ENCODE data around the gene GARIN3. TPM values are rescaled to one million over a fixed set of nuclear protein-coding genes. Genes with fewer than 3 reads are reported as not detected.
"Not testable (repeated sequence)": the region's sequence is repeated elsewhere in the genome, so short reads cannot be mapped to it uniquely, and the experiment has no call there.

Gene GARIN3
- polyA plus RNA-seq, 1 donor from 2014 or later = not detected

DNA sequence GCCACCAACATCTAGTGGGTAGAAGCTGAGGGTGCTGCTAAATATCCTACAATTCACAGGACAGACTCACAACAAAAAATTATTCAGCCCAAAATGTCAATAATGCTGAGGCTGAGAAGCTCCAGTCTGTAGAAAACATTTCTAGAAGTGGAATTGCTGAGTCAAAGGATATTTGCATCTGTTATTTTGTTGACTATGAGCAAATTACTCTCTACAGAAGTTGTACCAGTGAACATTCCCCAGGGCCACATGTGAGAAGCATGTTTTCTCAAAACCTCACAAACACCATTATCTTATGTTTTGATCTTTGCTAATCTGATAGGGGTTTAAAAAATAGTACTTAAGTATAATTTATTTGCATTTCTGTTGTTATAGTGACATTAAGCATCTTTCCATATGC, 30.0 kb upstream of the GARIN3 start:
- no peaks in the 10 kb centered on the region for H3K36me3 Mint-ChIP-seq
- H3K4me3 Mint-ChIP-seq = no peak overlapping the region
- peaks cover 0 to 6% (median 0%) of the 10 kb centered on the region in 3 donors for H3K4me1 Mint-ChIP-seq

DNA sequence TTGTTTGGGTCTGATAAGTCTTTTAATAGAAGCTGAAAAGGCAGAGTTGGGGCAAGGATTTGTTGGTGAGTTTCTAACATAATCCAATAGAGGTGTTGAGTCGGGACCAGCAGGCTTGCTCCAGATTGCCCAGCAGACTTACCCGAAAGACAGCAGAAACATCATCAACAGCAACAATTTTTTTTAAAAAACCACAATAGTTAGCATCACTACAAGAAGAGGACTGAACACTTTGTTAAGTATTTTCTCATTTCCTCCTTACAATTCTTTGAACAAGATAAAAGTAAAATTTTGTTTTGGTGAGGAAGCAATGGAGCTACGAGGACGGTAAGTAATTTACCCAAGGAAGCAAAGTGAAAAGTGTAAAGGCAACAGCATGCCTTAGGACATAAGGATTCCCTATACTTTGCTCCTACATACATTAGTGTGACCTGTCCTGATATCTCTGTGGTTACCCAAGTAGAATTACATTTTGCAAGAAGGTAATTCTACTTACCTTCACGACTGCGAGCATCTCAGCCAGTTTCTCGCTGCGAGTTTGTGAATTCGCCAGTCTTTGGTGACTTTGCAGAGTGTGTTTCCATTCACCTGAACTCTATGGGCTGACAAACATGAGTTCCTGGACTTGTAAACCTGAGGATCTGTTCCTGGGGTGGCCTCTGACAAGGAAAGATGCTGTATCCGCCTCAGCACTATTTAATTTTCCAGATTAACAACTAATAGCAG, 27.8 kb upstream of the GARIN3 start:
- Mint-ChIP-seq H3K27ac (peak overlapping the region in 1 of 3 donors; percentile 20), H3K27me3 (peaks cover 4% of the 10 kb centered on the region), H3K36me3 (no peaks in the 10 kb centered on the region), H3K9me3 (peaks cover 0 to 6% (median 0%) of the 10 kb centered on the region in 3 donors), H3K4me1 (peaks cover 0 to 6% (median 2%) of the 10 kb centered on the region in 3 donors), H3K4me3 (peak overlapping the region in 1 of 4 donors; percentile 36)

More for the DNA sequence above, 30.0 kb upstream of the GARIN3 start:
- Mint-ChIP-seq H3K9me3 (peaks cover 0 to 6% (median 0%) of the 10 kb centered on the region in 3 donors), H3K27ac (no peak overlapping the region), H3K27me3 (peaks cover 5% of the 10 kb centered on the region)

DNA sequence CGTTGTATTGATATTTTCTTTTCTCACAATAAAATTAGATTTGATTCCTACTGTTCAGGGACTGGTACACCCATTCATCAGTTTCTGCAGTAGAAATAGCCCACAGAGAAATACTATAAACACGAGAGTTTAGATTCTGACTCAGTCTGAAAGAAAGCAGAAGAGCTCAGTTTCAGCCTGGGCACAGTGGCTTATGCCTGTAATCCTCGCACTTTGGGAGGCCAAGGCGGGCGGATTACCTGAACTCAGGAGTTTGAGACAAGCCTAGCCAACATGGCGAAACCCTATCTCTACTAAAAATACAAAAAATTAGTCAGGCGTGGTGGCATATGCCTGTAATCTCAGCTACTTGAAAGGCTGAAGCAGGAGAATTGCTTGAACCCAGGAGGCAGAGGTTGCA, 23.2 kb upstream of the GARIN3 start:
- Mint-ChIP-seq H3K27ac (no peak overlapping the region), H3K36me3 (no peaks in the 10 kb centered on the region), H3K4me3 (peak overlapping the region in 1 of 4 donors; percentile 13), H3K9me3 (peaks cover 0 to 6% (median 0%) of the 10 kb centered on the region in 3 donors), H3K4me1 (peaks cover 0 to 2% (median 0%) of the 10 kb centered on the region in 3 donors), H3K27me3 (peaks cover 3% of the 10 kb centered on the region)

DNA sequence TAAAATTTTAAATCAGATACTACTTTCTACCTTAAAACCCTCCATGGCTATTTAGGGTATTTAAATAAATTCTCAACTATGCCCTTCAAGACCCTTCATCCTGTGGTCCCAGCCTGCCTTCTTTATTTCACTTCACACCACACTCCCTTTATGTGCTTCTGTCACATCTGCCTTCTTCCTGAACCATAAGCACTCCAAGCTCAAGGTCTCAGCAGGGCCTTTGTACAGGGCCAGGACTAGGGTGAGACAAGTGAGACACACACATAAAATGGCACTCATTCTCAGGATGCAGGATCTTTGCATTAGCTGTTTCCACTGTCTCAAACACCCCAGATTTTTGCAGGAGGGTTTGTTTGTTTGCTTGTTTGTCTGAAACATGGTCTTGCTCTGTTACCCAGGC, 22.2 kb upstream of the GARIN3 start:
- peaks cover 0 to 2% (median 0%) of the 10 kb centered on the region in 3 donors for H3K4me1 Mint-ChIP-seq

DNA sequence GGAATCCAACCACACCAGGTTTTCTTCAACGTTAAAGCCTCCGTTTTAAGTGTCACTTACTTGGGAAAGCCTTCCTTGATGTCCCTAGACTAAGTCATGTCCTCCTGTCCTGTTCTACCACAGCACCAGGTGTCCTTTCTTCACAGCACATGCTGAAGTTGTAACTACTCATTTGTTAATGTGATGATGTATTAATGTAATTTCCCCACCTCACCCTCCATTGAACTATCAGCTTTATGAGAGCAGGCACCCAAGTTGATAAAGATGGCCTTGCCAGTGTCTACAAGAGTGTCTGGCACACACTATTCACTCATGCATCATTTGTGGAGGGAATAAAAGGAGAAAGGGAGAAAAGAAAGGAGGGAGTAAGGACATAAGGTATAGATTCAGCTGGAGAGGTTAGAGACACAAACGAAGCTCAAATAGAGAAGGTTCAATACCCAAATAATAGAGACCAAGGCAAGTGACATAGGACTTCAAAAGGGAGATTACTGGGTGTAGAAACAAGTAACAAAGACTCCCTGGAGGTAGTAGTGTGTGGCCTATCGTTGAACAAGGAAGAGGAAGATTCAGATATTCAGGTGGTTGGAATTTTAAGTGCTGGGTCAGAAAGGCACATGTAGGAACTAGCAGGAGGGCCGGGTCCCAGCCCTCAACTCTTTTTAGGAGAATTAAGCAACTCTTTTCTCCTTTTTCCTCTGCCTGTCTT, 21.1 kb upstream of the GARIN3 start:
- peaks cover 0 to 2% (median 0%) of the 10 kb centered on the region in 3 donors for H3K4me1 Mint-ChIP-seq
- H3K9me3 Mint-ChIP-seq = peaks cover 0 to 2% (median 0%) of the 10 kb centered on the region in 3 donors
- H3K36me3 Mint-ChIP-seq = no peaks in the 10 kb centered on the region
- peaks cover 1% of the 10 kb centered on the region for H3K27me3 Mint-ChIP-seq
- peak overlapping the region in 1 of 3 donors; percentile 87 for H3K27ac Mint-ChIP-seq
- peak overlapping the region in 1 of 4 donors; percentile 51 for H3K4me3 Mint-ChIP-seq

More for the DNA sequence above, 22.2 kb upstream of the GARIN3 start:
- Mint-ChIP-seq H3K4me3 (no peak overlapping the region), H3K36me3 (no peaks in the 10 kb centered on the region), H3K9me3 (peaks cover 0 to 6% (median 0%) of the 10 kb centered on the region in 3 donors), H3K27me3 (peaks cover 1% of the 10 kb centered on the region), H3K27ac (no peak overlapping the region)

DNA sequence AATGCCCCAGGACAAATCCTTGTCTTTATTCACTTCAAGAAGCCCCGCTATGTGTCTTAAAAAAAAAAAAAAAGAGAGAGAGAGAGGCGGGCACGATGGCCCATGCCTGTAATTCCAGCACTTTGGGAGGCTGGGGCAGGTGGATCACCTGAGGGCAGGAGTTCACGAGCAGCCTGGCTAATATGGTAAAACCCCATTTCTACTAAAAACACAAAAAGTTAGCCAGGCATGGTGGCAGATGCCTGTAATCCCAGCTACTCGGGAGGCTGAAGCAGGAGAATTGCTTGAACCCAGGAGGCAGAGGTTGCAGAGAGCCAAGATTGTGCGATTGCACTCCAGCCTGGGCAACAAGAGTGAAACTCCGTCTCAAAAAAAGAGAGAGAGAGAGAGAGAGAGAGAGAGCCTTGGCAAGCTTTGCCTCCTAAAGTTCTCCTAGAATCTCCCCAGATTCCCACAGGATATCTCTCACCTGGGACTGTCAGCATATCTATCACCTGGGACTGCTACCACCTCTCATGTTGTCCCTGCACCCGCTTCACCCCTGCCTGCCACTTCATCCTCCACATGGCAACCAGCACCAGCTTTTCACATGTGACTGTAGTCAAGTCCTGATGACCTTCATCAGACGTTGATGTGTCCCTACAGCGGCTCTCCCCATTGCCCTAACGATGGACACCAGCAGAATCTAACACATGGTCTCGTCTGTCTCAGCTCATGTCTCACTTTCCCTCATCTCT, 20.4 kb upstream of the GARIN3 start:
- no peaks in the 10 kb centered on the region for H3K36me3 Mint-ChIP-seq
- peaks cover 1% of the 10 kb centered on the region for H3K27me3 Mint-ChIP-seq
- peak overlapping the region in 1 of 4 donors; percentile 6 for H3K4me3 Mint-ChIP-seq
- H3K27ac Mint-ChIP-seq = peak overlapping the region in 1 of 3 donors; percentile 87
- peaks cover 0 to 2% (median 0%) of the 10 kb centered on the region in 3 donors for H3K4me1 Mint-ChIP-seq
- H3K9me3 Mint-ChIP-seq = no peaks in the 10 kb centered on the region

DNA sequence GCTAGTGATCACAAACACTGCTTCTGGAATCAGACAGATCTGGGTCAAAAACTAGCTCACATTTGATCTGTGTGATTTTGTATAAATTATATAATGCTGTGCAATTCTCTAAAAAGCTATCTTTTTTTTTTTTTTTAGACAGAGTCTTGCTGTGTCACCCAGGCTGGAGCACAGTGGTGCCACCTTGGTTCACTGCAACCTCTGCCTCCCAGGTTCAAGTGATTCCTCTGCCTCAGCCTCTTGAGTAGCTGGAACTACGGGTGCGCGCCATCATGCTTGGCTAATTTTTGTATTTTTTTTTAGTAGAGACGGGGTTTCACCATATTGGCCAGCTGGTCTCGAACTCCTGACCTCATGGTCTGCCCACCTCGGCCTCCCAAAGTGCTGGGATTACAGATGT, 19.1 kb upstream of the GARIN3 start:
- not testable (repeated sequence) for H3K27ac Mint-ChIP-seq, H3K4me1 Mint-ChIP-seq, H3K4me3 Mint-ChIP-seq, H3K27me3 Mint-ChIP-seq, H3K36me3 Mint-ChIP-seq, H3K9me3 Mint-ChIP-seq

DNA sequence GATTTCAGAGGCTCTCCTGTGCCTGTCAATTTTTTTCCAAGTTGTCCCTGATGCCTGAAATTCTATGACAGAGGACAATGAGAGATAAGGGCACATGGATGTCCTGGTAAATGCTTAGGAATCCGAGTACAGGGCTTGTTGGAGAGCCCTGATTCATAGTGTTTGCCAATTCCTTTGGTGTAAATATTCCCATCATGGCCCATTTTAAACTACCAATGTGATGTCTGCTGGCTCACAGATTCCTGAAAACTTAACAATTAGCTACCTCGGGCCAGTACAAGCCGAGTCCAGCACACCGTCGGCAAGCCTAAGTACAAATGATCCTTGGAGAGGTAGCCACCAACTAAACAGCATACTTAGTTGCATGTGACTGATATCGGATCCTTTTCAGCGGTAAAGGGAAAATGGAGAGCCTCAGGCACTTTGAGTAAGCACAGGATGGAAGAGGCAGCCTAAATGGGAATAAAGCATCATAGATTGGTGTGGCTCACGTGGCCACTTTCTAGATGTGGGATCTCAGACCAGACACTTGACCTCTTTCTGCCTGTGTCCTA, 18.1 kb upstream of the GARIN3 start:
- Mint-ChIP-seq H3K4me3 (peak overlapping the region in 3 of 4 donors; percentile 38 to 71 (median 66)), H3K27ac (peak overlapping the region in 1 of 3 donors; percentile 29), H3K27me3 (peaks cover 2% of the 10 kb centered on the region), H3K36me3 (no peaks in the 10 kb centered on the region), H3K9me3 (no peaks in the 10 kb centered on the region), H3K4me1 (peaks cover 0 to 2% (median 0%) of the 10 kb centered on the region in 3 donors)

DNA sequence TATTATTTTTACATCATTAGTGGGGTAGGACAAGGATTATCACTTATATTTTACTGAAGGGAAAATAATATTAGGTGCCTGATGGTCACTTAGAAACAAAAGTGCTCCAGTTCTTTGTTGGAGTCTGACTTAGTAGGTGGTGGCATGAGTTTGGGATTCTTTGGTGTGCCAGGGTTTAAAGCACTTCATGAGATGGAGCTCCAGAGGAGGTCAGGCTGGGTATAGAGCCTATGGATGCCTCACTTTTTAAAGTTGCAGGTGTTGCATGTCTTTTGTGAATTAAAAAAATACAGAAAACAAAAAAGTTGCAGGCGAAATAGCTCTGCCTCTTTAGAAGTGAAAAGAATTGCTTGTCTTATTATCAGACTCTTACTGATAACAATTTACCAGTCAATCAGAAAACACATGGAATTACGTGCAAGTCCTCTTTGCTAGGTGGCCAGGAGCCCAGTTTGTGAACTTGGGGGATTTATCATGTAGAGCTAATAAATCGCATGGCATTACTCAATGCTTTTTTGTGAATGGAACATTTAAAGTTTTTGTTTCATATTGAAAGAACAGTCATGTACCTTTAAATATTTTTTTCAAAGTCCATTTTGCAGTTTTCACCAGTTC, 16.2 kb upstream of the GARIN3 start:
- Mint-ChIP-seq H3K4me3 (peak overlapping the region in 2 of 4 donors; percentile 70 to 77), H3K36me3 (no peaks in the 10 kb centered on the region), H3K27me3 (peaks cover 2% of the 10 kb centered on the region), H3K27ac (no peak overlapping the region), H3K9me3 (no peaks in the 10 kb centered on the region), H3K4me1 (peaks cover 0 to 2% (median 0%) of the 10 kb centered on the region in 3 donors)

DNA sequence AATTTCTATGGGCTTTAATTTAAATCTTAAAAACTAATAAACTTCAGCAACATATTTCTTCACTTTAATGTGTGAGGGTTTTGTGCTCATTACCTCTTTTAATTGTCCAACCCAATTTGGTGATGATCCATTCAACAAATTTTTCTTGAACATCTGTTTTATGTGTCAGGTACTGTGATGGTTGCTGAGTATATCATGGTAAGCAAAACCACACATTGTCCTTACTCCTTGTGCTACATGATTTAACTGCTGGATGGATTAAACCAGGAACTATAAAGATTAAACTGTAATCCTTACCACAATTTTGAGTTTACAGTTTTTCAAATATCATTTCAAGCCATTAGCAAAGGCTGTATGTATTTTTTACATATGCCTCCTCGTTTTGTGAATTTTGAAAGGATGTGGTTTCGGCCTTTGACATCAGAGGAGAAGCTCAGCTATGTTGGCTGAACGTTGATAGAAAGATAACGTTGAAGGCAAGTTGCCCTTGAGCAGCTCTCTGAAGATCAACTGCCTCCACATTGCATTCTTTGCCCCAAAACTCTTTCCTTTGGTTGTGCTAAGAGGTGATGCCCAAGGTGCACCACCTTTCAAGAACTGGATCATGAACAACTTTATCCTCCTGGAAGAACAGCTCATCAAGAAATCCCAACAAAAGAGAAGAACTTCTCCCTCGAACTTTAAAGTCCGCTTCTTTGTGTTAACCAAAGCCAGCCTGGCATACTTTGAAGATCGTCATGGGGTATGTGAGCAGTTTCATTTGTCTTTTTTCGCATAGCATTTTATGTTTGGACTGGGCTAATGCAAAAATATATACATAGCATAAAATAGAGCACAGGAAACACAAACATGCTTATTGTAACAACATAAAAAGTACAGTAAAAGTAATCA, 14.6 kb upstream of the GARIN3 start, which contains the start of gene ITK:
Gene ITK (plus strand): TSS at position 467 of the 891 bp plus-strand sequence. CDS start 138 bp downstream, at position 605.
- Mint-ChIP-seq H3K4me1 (peaks cover 0 to 2% (median 0%) of the 10 kb centered on the region in 3 donors), H3K27ac (no peak within 1 kb of the TSS), H3K4me3 (peak within 1 kb of the TSS; percentile 20 to 82 (median 62)), H3K9me3 (no peaks in the 10 kb centered on the region), H3K27me3 (peaks cover 1% of the 10 kb centered on the region), H3K36me3 (no peaks in the 10 kb centered on the region)

DNA sequence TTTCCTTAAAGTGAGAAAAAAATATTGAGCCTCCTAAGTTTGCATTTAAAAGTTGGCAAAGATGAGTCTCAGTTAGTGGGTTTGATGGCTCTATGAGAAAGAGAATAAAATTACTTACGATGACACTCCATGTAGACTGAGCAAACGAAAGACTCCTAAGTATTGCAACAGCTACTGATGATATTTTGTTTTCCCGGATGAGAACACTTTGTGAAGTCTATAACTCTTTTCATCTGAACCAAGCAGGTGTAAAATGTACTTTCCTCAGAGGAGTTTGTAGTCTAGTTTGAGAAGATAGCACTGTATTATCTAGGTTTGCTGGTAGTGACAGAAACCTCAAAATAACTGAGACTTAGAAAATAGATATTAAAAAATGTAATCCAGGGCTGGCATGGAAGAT, 12.9 kb upstream of the GARIN3 start:
- peaks cover 0 to 3% (median 0%) of the 10 kb centered on the region in 3 donors for H3K4me1 Mint-ChIP-seq
- H3K4me3 Mint-ChIP-seq = no peak overlapping the region
- H3K27ac Mint-ChIP-seq = no peak overlapping the region
- H3K9me3 Mint-ChIP-seq = no peaks in the 10 kb centered on the region
- H3K27me3 Mint-ChIP-seq = peaks cover 1% of the 10 kb centered on the region
- no peaks in the 10 kb centered on the region for H3K36me3 Mint-ChIP-seq

DNA sequence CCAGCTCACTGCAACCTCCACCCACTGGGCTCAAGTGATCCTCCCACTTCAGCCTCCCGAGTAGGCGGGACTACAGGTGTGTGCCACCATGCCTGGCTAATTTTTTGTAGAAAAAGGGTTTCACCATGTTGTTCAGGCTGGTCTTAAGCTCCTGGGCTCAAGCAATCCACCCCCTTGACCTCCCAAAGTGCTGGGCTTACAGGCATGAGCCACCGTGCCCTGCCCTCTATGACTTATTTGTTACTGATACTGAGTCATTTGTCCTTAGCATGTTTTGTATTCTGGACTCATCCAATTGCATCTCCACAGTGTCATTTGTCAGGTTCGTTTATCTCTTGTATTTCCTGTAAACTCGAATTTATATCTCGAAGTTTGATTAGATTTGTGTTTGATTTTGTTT, 11.9 kb upstream of the GARIN3 start:
- Mint-ChIP-seq H3K27ac (no peak overlapping the region), H3K4me1 (peaks cover 1 to 4% (median 2%) of the 10 kb centered on the region in 3 donors), H3K4me3 (peak overlapping the region in 1 of 4 donors; percentile 7), H3K27me3 (peaks cover 1% of the 10 kb centered on the region), H3K36me3 (no peaks in the 10 kb centered on the region), H3K9me3 (no peaks in the 10 kb centered on the region)

DNA sequence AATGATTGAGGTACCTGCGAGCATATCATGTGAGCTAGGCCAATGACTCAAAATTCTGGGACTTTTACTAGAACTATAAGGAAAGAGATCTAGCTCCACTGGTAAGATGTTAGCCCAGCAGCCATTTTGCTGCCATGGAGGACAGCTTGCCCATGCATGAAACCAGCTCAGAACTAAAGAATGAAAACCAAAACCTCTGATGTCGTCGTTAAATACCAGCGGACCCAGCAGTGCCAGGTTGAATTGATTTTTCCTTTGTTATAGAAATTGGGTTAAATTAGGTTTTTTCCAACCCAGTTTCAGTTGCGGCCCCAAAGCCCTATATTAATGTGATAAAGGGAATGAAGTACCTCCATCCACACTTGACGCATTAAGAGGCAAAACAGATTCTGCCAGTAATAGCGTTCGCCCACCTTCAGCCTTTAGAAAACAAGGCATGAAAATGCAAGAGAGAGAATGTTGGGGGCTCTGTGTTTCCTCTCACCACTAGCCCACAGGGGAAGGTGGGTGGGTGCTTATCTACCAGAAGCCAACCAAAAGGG, 9.1 kb upstream of the GARIN3 start:
- no peak overlapping the region for H3K27ac Mint-ChIP-seq
- no peaks in the 10 kb centered on the region for H3K27me3 Mint-ChIP-seq
- H3K36me3 Mint-ChIP-seq = no peaks in the 10 kb centered on the region
- H3K4me3 Mint-ChIP-seq = no peak overlapping the region
- no peaks in the 10 kb centered on the region for H3K9me3 Mint-ChIP-seq
- H3K4me1 Mint-ChIP-seq = peaks cover 14 to 19% (median 15%) of the 10 kb centered on the region in 3 donors

Data from IgD-negative memory B cell (primary cell).